Activated T-cell treated with anti-CD3 and anti-CD28 coated beads for 48 hours (primary cell): ENCODE results near the gene MNAT1.
"Not testable (repeated sequence)": the region's sequence is repeated elsewhere in the genome, so short reads cannot be mapped to it uniquely, and the experiment has no call there.

Experiments used
- DNase-seq: peaks from one replicate; pipeline ENCODE4 v3.0.0-alpha.2; 2020; ENCODE audit warnings: low read depth

MNAT1 gene

DNA sequence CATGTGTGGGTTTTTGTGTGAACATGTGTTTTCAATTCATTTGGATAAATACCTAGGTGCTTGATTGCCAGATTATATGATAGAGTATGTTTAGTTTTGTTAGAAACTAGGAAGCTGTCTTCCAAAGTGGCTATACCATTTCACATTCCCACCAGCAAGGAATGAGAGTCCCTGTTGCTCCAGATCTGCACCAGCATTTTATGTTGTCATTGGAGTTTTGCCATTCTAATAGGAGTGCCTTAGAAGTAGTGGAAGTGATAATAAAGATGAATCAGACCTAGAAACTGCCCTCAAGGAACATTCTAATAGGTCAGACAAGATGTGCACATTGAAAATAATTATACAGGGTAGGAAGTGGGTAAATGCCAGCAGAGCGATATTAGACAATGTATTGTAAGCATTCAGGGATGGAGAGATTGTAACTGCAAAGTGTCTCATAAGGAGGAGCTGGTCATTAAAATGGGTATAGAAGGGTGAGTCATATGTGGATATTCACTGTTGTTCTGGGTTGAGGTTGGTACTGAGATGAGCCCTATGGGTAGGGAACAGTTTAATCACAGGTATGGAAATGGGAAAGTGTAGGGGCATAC lies 71.4 kb downstream of the MNAT1 start:
- DNase-seq = no peak

DNA sequence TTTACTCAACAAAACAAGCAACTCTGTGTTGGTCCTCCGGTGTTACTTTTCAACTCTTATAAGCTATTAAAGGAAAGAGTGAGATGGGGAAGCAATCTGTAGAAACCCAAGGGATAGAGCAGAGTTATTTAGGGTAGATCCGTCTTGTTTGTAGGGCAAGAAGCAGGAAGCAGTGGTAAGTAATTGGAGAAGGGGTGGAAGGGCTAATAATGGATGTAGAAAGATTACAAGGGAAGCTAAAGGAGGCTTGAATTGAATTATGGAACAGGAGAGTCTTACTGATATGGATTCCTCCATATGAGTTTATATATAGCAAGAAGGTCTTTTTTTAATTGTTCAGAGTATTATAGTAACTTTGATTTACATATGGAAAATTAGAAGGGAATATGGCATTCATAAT lies 72.7 kb downstream of the MNAT1 start:
- DNase-seq = no peak

DNA sequence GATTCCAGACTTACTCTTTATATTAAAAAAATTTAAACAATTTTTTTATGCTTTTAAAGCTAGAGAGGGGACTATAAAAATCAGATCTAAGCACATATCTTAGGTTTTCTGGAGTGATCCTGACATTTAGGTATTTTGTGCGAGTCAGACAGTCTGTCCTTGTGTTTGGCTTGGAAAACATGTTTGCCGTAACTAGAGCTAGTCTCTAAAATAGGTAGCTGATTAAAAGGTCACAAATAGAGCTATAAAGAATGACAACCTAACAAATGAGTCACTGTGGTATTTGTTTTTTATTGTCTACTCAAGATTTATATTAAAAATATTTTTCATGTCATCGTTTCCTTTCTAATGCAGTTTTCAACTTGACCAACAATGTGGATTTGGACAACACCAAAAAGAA lies 73.4 kb downstream of the MNAT1 start:
- DNase-seq = no peak

DNA sequence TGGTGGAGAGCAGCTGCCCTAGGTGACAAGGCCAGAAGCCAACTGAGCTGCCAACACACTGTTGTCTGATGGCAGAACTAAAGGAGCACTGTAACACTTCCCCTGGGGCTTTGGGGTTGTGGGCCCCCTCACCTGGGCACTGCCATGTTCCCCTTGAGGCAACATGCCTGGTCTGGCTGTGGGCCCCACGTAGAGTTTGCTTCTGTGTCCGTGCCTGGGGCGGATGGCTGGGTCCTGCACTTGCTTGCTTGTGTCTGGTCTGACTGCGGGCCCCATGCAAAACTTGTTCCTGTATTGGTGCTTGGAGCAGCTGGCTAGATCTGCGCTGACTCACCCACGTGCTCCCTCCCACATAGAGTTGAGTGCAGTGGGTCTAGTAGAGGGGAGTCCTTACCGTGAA lies 78.4 kb downstream of the MNAT1 start:
- no peak for DNase-seq

DNA sequence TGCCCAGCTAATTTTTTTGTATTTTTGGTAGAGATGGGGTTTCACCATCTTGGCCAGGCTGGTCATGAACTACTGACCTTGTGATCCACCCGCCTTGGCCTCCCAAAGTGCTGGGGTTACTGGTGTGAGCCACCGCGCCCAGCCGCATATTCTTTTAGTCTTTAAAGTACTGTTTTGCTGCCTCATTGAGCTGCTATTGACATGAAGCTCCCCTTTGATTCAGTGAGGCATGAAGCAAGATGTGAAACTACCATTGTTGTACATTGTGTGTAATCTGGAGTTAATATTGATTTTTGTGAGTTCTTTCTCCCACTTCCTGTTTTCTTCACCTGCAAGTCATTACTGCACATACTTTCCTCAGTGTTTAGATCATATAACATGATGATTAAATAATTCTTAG lies 80.8 kb downstream of the MNAT1 start:
- no peak for DNase-seq

DNA sequence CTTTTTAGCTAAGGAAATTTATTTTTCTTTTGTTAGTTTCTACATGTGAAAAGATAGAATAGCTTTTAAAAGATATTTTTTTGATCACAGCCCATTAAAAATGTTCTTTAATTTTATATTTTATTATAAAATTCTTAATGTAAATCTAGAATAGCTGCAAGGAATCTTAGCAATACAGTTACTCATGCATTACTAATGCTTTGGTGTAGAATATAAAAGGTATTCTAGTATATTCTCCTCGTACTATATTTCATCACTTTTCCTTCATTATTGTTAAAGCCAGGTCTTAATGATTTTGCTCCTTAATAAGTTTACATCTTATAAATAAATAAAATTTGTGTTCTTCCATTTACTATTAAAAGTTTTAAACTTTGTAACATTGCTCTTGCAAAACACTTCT lies 82.6 kb downstream of the MNAT1 start:
- DNase-seq = no peak

DNA sequence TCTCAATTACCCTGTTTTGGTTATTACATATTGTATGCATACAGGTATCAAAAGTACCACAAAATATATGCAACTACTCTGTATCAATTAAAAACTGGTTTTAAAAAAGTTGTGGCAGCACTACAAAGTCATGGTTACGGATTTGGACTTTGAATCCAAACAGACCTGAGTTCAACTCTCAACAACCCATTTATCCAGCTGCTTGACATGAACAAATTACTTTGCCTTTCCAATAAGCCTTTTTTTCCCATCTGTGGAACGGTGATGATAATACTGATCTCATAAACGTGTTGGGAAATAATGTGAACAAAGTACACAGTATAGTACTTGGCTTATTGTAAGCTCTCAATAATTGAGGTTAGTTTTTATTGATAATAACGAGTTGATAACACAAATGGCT lies 85.0 kb downstream of the MNAT1 start:
- no peak for DNase-seq

DNA sequence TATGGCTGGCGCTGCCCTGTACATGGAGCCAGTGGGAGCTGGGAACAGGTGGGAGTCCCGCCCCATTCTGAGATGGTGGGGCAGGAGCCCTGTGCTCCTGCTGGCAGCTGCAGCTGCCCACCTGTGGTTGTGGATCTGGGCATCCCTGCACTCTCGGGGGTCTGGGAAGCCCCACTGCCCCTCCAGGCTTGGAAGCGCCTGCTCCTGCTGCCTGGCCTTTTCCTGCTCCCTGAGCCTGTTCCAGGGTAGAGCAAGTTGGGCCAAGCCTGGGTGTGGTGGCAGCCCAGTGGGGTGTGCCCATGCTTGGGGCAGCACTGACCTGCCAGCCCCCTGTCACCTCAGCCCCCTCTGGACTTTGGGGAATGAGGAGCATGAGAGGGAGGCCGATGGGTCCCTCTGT lies 104.0 kb downstream of the MNAT1 start:
- DNase-seq = no peak

DNA sequence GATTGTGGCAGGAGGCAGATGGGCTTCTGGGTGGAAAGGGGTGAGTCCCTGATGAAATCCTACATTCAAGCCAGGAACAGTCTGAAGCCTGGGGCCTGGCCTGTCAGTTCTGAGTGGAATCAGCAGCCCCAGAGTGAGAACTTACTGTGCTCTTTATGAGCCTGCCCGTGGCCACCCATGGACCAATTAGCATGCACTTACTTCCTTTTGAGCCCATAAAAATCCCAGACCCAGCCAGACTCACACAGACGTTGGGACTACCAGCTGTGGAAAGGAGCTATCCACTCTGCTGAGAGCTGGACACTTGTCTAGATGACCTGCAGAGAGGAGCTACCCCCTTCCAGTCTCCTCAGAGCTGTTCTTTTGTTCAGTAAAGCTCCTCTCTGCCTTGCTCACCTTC lies 104.5 kb downstream of the MNAT1 start:
- no peak for DNase-seq

DNA sequence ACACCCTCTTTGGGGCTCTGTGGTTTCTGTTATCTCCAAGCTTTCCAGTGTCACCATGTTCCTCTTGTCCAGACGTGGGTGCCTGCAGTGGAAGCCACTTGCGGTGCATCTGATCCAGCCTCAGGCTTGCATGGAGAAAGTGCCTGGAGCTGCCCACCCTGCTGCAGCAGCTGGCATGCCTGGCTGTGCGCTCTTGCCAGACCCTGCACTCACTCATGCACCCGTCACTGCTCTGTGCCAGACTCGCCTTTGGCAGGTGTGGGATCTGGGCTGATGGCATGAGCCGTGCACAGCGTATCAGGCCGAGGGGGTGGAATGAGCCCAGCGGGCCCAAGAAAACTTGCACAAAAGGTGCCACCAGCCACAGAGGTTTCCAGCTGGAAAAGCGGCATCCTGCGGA lies 105.1 kb downstream of the MNAT1 start:
- no peak for DNase-seq

DNA sequence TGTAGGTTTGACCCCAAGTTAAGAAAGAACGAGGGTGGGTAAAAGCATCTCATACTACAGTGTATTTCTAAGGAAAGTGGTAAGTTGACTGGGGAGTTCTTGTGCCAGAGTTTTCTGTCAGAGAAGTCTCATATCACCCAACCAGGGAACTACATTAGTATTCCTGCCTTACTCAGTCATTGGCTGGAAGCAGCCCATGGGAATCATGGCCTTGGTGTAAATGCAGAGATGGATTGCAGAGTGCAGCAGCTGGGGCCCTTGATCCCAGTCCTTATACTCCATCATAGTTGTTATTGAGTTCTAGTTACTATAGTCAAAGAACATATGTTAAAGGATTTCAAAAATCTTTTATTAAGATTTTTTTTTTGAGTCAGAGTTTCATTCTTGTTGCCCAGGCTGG lies 105.8 kb downstream of the MNAT1 start:
- DNase-seq = no peak

DNA sequence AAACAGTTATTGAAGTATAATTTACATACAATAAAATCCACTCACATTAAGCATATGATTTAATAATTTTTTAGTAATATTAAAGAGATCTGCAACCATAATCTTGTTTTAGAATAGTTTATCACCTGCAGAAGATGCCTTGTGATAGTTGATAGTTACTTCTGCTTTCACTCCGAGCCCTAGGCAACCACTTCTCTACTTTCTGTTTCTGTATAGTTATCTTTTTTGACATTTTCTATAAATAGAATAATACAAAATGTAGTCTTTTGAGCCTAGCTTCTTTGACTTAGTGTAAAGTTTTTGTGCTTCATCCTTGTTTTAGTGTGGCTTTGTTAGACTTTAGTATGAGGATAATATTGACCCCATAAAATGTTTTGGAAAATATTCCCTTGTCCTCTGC lies 111.0 kb downstream of the MNAT1 start:
- no peak for DNase-seq

DNA sequence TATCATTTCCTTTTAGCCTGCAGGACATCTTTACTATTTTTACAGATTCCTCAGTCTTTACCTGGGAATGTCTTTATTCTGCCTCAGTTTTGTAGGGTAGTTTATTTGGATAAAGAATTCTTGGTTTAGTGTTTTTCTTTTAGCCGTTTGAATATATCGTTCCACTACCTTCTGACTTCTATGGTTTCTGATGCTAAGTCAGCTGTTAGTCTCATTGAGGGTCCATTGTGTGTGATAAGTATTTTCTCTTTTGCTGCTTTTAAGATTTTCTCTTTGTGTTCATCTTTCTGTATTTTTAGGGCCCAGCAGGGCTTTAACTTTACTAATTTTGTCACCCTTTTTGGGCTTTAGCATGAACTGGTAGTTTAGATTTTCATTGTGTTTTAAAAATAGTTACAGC lies 113.5 kb downstream of the MNAT1 start:
- no peak for DNase-seq

DNA sequence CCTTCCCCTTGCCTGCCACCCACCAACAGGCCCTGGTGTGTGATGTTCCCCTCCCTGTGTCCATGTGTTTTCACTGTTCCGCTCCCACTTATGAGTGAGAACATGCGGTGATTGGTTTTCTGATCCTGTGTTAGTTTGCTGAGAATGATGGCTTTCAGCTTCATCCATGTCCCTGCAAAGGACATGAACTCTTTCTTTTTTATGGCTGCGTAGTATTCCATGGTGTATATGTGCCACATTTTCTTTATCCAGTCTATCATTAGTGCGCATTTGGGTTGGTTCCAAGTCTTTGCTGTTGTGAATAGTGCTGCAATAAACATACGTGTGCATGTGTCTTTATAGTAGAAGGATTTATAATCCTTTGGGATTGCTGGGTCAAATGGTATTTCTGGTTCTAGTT lies 117.1 kb downstream of the MNAT1 start:
- not testable (repeated sequence) for DNase-seq

DNA sequence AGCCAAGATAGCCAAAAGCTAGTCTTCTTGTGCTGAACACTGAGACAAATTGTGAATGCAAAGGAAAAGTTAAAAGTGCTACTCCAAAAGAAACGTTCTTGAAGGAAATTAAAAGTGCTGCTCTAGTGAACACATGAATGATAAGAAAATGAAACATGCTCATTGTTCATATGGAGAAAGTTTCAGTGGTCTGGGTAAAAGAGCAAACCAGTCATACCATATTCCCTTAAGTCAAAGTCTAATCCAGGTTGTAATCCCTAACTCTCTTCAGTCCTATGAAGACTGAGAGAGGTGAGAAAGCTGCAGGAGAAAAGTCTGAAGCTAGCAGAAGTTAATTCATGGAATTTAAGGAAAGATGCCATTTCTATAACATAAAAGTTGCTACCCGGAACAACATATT lies 121.5 kb downstream of the MNAT1 start:
- no peak for DNase-seq

DNA sequence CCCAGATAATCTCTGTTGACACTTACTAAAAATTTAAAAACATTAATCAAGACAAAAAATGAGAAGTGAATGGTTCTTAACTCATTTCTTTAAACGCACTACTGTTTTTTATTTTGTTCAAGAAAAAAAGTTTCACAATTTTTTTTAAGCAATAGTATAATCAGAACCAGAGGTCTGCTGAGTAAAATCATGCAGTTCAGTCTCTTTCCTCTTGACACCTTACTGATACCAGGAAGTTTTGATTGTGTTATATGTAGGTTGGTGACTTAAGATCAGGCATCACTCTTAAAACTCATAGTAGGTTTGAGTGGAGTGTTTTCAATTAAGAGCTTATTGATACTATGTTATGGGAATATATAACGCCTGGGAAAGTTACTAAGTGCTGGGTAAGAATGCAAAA lies 125.0 kb downstream of the MNAT1 start:
- no peak for DNase-seq

DNA sequence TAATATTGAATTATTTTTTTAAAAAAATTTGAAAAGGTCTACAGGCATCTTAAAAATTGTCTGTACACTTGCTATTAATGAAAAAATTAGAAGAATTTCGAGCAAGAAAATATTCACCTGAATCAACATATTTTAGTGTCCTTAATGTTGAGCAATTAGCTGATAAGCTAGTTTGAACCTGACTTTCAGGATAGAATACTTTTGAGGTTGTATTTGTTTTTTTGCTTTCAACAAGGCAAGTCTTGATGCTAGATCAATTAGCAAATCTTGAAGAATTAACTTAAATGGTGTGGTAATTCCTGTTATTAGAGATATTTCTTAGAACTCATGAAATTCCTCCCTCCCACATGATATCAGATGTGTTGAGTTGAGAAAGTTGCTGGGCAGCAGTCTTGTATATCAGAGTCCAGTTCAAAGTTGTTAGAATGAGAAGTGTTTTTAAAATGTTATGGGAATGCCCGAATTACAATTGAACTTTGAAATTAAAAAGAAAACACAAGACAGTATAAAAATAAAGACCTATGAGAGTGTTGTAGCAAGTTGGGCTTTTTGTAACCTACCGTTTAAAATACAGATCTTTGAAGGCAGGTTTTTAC lies 127.1 kb downstream of the MNAT1 start:
- DNase-seq = no peak

DNA sequence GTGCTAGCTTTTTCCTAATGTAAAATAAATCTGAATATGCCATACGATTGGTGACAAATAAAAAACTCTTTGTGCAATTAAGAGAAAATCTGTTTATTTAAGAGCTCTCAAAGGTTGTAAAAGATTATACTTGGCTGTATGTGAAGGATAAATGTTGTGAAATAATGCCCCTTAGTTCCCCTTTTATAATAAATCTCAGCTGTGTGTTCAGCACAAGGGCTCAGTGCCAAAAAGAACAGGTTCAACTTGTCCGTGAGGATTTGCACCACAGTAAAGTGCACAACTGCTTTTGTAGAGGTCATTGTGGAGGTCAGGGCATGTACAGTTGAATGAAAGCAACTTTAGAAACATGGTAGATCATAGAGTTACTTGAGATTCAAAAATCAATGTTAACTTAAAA lies 127.7 kb downstream of the MNAT1 start:
- DNase-seq = no peak

DNA sequence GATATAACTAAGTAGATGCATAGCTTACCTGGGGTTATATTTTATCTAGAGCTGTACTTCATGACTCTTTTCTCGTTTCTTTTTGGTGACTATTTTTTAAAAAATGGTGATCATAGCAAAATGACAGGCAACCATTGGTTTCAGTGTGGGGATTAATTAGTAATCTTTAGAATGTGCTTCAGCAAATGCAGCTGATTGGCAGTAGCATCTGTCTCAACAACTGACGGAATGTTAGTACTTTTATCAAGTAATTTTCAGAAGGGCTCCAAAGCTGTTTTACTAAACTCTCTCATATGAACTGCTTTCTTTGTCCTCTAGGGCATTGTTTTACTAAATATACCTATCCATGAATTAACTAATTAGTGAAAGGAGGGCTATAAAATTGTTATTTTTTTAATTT lies 128.7 kb downstream of the MNAT1 start:
- DNase-seq = no peak

DNA sequence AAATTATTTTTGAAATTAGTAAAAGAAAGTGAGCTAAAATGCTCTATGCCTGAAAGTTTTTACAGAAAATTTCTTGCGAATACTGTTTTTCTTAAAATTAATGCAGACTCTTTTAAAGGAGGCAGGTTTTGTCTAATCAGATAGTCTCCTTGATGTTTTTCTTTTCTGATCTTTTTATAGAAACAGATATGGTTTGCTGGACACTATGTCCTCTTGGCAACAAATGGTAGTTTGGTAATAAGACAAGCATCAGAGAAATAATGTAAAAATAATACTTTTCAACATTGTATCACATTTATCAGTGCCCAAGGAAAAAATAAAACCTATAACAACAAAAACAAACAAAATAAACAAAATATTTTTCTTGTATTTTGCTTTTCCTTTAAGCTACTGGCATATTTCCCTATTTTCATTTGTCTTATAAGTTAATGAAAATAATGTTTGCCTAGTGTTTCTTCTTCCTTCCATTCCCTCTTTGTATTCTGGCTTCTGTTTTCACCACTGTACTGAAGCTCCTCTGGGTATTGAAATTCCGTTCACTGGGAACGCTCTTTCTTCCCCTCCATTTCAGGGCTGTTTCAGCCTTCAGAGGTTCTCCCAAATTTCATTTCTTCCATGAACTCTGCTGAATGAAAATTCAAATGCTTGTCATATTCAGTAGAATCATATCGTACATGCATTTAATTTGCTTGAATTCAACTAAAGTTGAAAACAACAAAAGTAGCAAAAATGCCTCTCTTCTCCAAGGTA lies 131.0 kb downstream of the MNAT1 start:
- no peak for DNase-seq

DNA sequence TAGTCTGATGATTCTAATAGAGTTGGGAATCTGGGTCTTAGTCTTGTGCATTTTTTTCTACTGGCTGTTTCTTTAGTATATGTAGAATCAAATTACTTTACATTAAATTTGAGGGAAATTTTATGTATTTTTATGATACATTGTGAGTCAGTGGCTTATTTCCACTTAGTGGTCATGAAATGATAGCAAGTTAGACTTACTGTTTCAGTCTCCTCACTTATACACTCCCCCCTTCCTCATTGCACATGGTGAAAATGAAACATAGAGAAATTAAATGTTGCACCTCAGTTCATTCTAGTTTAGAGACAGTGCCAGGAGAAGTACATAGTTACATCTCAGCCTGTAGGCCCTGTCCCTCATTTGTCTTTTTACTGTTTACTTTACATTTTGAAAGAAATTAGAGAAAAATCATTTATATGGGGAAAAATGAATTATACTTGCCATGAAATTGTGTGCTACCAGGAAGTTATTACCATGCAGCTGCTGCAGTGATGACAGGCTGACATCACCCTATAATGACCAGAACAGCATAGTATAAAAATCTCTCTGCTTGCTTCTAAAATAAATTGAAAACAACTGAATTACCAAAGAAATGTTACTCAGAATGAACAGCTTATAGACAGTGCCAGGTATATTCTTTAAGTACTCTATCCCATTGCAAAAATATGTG lies 133.1 kb downstream of the MNAT1 start:
- no peak for DNase-seq

DNA sequence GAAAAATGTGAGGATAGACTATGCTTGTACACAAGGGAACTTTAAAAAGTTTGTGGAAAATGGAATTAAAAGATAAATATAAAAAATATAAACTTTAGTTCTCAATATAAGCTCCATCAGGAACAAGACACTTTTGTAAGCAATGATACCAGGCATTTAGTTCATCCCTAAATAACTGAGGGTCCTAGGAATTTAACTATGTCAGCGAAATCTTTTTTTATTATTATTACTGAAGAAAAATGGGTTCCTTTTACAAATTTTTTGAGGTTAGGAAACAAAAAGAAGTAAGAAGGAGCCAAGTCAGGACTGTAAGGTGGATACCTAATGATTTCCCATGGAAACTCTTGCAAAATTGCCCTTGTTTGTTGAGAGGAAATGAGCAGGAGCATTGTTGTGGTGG lies 143.6 kb downstream of the MNAT1 start:
- DNase-seq = no peak

DNA sequence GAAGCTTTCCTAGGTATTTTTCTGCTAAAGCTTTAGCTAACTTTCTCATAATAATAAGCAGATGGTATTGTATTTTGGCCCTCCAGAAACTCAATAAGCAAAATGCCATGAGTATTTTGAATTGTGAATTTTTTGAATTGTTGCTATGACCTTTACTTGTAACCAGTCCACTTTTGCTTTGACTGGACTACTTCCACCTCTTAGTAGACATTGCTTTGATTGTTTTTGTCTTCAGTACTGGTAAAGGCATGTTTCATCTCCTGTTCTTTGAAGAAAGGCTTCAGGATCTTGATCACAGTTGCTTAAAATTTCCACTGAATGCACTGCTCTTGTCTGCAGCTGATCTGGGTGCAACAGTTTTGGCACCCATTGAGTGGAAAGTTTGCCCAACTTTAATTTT lies 144.0 kb downstream of the MNAT1 start:
- no peak for DNase-seq
